GM20431 (cell line): ENCODE data around the gene TMEM80.
"Not testable (repeated sequence)": the region's sequence is repeated elsewhere in the genome, so short reads cannot be mapped to it uniquely, and the experiment has no call there.

Source experiments
- in situ Hi-C: fragments of 300-500 bp; cut with MseI, MboI; formaldehyde crosslinking; loops from one replicate; pipeline ENCODE4 v1.15.0; 2020; ENCODE audit warnings: low sequenced_read_pairs; ENCODE audit not compliant: unreplicated experiment

Gene TMEM80

DNA sequence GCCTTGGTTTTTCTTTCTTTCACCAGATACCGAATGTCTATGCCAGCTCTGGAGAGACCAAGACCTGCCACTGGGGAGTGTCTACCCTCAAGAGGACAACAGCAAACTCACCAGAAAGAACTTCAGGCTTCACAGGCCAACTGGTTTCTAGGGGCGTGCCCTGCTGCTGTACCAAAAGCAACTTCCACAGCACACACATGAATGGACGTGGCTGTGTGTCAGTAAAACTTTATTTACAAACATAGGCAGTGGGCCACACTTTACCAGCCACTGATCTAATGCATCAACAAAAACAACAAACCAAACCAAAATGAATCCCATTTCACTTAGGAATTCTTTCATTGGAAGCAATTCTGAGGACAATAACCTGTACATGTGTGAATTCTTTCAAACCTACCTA, 17.3 kb upstream of the TMEM80 start:
- in situ Hi-C loops = no loop called here

DNA sequence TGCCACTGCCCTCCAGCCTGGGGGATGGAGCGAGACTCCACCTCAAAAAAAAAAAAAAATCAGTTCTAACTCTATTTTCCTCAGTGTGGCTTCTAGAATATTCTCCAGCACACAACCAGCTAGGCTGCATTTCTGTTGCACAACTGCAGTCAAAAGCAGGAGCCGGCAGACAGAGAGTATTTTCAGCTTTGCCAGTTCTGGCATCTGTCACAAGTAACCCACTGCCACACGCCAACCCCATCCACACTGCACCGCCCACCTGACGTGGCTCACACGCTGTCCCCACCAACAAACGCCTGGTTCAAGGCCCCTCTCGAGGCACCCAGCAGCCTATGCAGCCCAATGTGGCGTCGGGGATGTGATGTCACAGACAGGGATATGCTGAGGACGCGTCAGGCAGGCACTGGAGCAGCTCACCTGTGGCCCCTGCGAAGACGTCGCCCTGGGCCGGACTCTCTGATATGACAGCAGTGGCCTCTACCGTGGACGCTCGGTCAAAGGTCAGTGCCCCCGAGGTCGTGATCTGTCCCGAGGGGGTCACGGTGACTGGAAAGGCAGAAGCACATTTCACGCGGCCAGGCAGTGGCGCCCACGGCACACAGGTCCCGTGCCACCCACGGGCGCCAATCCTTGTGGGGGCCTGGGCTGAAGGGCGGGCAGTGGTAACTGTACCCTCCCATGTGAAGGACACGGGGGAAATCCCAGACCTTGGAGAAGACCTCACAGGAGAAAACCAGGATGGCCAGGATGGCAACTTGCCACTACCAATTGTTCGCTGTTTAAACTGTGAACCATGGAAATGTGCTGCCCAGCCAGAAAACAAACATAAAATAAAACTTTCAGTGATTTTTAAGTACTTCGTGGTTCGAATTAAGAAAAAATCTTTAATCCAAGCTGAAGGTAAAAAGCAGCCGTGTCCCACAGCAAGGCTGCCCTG, 16.1 kb upstream of the TMEM80 start:
- in situ Hi-C loops = no loop called here

DNA sequence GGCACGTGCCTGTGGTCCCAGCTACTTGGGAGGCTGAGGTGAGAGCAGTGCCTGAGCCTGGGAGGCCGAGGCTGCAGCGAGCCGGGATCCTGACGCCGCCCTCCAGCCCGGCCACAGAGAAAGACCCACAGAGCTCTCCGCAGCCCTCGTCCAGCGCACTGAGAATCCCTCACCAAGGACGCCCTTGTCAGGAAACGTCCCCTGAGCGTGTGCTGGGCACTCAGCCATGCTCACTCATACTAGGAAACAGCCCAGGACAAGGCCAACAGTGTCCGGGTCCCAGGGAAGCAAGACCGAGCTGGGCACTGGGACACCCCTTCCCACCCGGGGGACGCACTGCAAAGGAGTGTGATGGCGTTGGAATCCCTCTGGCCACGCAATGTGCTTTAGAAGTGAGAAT, 15.1 kb upstream of the TMEM80 start:
- in situ Hi-C loops = no loop called here

DNA sequence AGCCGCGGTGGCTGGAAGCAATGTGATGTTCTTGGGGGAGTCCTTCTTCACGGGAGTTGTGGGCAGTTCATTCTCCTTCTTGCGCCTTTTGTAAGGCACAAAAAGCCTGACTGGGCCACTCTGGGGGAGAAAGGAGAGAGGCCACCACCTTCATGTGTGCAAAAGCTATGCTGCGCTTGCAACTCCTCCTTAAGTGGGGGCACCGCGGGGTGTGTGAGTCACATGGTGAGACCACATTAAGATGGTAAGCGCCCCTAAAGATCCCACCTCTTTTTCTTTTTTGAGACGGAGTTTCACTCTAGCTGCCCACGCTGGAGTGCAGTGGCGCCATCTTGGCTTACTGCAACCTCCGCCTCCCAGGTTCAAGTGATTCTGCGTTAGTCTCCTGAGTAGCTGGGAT, 14.6 kb upstream of the TMEM80 start:
- in situ Hi-C loops = no loop called here

DNA sequence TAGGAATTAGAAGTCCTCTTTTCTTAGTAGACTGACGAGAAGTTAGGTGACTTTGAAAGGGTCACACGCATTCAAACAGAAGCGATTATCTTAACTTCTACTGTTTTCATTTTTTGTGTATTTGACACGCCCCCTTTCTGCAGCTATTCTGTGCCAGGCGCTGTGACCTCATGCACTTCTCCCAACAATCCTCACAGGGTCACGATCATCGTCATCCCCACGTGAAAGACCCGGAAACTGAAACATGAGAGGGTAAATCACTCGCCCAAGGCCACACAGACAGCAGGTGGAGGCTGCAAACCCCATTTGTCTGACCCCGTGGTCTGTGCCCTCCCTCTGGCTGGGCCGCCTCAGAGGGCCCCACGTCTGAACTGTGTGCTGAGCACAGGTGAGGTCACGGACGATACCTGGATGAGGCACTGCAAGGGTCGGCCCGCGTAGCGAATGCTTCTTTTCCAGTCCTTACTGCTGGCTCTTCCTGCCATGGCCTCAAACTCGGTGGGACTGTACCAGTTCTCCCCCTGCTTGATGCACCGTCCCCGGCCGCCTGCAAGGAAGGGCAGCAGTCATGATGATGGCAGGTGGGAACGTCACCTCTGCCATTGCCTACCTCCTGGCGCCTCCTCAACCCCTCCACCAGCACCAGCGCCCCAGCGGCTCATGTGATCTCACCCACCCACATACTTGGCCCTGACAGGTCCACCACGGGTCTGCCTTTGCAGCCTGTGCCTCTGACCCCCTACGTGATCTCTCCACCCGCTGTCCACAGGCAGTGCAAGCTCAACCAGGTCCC, 9.0 kb upstream of the TMEM80 start:
- in situ Hi-C loops = no loop called here

DNA sequence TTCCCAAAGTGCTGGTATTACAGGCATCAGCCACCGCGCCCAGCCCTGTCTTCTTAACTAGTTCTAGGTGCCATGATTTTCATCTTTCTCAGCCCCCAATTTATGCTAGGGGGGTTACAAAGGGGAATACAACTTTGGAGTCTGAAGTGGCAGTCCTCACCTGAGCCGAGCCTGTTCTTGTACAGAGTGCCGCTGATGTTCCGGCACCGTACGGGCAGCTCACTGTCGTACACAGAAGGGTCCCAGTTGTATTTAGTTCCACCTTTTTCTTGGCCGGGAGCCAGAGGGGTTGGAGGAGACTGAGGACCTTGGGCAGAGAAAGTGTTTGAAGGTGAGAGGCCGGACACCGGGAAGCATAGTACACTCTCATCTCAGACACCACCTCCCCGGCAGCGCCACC, 7.9 kb upstream of the TMEM80 start:
- in situ Hi-C loops = no loop called here

DNA sequence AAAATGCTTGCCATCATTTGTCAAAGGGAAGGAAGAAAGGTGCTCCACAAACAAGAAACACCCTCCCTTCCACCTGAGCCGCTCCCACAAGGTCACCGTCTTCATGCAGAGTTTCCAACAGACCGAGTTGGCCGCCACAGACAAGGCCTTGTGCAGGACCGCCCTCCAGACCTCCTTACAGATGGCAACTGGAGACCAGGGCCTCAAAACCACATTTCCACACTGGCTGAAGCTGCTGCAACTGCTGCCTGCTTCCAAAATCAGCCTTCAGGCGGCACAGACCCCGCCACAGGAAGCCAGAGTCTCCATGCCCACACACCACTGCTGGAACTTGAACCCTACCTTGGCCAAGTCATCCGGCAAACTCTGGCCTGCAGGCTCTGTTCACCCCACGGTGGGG, 6.9 kb upstream of the TMEM80 start:
- in situ Hi-C loops = no loop called here

DNA sequence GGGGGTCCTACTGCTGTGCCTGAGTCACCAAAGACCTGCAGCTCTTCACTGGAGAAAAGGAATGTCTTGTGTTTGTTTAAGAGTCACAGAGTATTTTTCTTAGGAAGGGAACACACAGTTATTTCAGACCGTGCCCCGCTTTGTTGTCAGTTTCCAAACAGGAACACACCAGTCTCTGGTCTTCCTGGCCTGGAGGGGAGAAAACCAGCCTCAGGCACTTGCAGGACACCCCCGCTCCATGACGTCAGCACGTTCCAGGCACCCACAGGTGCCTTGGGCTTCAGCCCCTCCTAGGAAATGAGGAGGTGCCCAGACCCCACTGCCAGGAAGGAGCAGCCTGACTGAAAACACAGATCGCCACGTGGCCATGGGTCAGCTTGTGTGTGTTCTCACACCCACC, 6.0 kb upstream of the TMEM80 start:
- in situ Hi-C loops = no loop called here

DNA sequence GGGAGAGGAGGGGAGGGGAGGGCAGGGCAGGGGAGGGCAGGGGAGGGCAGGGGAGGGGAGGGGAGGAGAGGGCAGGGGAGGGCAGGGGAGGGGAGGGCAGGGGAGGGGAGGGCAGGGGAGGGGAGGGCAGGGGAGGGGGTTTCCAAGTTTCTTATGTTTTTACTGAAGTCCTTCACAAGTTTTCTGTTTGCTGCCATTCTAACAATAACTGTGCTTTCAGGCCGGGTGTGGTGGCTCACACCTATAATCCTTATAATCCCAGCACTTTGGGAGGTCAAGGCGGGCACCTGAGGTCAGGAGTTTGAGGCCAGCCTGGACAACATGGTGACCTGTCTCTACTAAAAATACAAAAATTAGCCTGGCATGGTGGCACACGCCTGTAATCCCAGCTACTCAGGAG, 5.4 kb upstream of the TMEM80 start:
- in situ Hi-C loops = not testable (repeated sequence)

DNA sequence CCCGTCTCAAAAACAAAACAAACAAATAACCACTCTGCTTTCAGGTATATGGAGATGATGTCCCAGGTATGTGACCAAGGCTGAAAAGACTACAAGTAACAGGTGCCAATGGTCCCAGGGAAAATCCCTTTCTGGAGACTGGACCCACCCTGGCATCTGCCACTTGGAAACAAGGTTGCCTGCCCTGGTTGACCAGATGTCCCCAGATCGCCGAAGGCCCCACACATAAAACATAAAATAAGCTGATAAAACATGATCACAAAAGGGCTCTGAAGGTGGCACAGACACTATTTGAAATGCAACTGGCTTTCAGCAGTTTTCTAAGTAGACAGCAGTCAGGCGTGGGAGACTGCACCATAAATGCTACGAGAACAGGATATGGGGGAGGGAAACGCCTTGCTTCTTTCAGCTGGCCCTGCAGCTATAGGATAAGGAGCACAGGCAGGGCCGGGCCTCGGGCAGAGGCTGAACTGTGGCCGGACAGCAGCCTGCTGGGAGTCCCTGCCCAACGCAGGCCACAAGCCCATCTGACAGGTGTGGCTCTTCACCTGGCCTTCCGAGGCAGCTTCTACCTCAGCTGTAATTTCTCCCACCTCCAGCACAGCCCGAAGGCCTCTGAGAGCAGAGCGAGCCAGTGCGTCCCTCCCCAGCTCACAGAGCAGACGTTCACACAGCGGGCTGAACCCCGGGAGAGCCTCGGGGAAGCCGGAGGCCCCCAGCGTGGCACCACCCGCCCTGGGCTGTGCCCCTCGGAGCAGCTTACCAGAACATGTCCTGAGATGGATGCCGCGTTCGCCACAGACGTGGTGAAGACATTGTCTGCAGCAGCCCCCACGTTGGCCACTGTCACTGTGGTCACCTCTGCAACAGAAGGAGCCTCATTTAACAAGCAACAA, 4.6 kb upstream of the TMEM80 start:
- in situ Hi-C loops = no loop called here

DNA sequence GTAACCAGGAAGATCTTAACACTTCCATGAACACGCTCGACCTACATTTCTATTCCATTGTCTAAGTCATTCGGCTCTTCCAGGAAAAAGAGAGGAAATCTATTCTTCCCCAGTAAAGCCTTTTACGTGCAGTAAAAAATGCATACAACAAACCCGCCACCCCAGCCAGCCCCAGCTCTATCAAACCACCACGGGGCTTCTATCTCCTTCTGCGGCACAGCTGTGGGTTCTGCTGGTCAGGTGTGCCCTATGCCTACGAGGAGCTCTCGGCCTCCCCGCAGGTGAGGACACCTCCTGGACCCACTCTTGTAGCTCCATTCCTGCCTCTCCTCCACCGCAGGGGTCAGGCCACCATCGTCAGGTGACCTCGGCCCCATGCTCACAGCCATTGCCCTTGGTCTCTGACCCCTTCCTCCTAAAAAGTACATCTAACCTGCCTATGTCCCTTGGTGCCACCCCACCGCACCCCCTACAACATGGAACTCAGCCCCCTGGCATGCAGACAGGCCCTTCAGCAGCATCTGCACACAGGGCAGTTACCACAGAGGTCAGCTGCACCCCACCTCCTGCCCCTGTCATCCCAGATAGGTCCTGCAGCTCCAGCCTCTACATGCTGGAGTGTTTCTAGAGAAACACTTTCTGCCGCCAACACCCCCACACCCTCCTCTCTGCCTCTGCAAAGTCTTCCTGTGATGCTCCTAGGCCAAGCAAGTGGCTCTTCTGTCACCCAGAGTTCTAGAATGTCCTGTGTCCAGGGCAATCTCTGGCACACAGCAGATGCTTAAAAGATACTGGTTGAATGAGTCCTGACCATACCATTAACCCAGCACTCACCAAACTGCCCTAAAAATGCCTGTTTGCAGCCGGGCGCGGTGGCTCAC, 3.7 kb upstream of the TMEM80 start:
- in situ Hi-C loops = no loop called here

DNA sequence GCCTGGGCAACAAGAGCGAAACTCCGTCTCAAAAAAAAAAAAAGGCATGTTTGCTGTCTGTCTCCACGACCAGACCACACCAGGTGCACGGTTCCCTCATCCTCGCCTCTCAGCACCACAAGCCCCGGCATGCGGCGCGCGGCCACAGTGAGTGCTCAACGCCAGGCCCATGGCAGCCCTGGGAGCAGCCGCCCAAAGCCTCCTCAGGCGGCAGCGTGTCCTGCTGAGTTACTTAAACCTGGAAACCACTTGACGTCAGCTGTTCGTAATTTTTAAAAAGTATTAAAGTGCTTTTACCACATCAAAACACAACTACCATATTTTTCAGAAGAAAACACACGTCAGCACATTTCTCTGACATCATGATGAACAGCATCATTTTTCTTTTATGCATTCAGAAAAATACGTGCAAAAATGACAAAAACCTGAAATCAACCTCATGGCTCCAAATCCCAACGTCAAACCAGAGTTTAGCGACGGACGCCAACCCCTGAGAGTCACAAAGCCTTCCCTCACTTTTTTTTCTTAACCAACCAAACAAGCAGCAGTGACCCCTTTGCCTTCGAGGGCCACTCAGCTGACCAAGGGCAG, 2.7 kb upstream of the TMEM80 start:
- in situ Hi-C loops = no loop called here

DNA sequence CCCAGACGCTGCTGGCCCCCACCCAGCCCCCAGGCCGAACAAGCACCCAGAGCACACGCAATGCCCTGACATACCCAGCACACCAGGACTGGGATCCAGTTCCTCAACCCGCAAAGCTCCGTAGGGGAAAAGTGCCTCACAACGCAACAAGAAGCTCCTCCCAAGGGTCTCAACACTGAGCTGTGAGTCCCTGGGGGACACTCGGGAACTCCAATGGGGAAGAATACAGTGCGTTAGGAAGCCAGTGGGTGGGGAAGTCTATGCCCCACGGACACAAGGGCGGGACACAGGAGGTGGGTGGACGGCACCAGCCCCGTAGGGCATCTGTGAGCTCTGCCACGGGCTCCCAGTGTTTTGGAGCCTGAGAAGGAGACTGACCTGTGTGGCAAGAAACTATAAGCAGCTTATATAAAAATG, 2.2 kb upstream of the TMEM80 start:
- in situ Hi-C loops = no loop called here

DNA sequence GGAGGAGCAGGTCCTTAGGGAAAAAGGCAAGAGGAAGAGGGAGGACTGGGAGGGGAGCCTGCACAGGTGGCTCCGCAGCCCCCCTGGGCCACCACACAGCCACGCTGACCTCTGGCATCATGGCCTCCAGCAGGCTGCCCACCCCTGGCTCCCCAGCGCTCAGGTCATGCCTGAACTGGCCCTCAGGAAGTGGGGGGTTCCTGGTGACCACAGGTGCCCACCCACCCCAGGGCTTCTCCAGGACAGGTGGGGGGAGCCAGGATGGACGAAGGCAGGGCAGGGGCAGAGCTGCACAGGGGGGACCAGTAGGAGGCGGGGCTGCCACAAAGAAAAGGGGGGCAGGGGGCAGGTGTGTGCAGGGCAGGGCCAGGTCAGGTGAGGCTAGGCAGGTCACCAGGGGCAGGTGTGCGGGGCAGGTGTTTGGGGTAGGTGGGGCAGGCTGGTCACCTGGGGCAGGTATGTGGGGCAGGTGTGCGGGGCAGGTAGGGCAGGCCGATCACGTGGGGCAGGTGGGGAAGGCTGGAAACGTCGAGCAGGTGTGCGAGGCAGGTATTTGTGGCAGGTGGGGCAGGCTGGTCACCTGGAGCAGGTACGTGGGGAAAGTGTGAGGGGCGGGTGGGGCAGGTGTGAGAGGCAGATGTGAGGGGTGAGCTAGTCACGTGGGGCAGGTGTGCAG, 1.6 kb upstream of the TMEM80 start:
- in situ Hi-C loops = no loop called here

DNA sequence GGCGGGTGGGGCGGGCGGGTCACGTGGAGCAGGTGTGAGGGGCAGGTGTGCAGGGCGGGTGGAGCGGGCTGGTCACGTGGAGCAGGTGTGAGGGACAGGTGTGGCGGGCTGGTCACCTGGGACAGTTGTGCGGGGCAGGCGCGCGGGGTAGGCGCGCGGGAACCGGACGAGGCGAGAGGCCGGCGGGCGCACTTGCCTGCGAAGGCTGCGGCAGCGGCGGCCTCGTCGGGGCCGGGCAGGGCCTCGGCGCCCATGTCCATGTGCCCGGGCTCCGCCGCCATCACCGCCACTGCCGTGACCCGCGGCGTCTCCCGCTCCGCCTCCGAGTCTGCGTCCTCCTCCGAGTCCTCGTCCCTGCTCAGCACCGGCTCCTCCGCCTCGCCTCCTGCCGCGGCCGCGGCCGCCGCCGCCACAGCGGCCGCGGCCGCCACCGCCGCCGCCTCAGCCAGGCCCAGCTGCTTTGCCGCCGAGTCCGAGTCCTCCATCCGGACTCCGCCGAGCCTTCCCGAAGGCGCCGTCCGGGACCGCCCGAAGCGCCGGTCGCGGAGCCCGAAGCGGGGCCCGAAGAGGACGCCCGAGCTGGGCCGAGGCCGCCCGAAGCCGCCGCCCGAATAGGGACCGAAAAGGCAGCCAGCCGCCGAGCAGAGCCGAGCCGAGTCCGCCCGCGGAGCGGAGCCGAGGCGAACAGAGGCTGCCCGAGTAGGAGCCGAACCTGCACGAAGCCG, 891 bp upstream of the TMEM80 start, which contains the start of gene DEAF1:
Gene DEAF1 (minus strand): TSS at position 660 of the 725 bp plus-strand sequence. CDS start 175 bp downstream, at position 485.
- in situ Hi-C loops = no loop called here

DNA sequence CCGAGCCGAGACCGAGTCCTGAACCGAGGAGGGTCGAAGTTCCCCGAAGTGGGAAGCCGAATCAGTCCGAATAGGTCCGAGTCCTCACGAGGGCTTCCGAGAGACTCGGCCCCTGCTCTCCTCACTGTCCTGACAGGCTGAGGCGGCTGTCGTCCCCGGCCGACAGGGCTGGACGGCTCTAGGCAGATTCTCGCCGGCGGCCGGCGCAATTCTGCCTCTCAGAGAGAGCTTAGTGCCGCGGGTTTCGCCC, 403 bp upstream of the TMEM80 start:
- in situ Hi-C loops = no loop called here

DNA sequence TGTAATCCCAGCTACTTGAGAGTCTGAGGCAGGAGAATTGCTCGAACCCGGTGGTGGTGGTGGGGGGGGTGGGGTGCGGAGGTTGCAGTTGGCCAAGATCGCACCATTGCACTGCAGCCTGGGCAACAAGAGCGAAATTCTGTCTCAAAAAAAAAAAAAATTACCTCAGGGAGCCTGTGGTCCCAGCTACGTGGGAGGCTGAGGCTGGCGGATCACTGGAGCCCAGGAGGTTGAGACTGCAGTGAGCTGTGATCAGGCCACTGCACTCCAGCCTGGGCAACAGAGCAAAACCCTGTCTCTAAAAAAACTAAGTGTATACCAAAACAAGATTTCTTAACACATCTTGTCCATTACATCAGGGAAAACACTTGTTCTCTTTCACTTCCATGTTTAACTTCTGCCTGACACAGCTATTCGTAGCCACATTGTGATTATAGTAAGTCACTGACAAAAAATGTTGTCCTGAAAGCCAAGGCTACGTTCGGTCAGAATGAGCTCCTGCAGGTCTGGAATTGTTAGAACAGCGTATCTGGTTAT, 1.4 kb downstream of the TMEM80 start:
- in situ Hi-C loops = no loop called here

DNA sequence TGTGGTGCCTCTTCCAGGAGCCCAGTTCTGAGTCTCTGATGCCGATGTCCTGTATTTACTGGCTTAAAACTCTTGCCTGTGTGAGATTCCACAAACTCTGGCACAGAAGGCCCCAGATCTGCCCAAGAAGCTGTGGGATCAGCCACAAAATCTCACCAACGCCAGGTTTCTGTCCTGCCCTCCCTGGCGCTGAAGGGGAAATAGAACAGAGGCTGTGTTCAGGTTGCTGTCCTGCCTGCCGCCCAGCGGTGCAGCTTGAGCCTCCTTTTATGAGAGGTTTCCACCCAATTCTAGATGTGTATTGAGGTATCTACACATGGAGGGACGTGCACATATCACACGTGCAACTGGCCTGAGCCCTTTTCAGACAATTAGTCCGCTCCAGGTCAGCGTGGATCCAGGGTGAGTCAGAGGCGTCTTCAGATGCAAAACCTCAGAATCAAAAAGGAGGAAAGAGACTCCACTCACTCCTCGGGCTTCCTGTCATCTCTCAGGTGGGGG, 2.2 kb downstream of the TMEM80 start:
- in situ Hi-C loops = no loop called here
